Bone marrow (tissue), 2 donors: ENCODE results near the gene SND1.

Experiments
- DNase-seq, 2 donors: peaks; one replicate each; lab custom pipeline; 2025; lab: John Stamatoyannopoulos, UW

Gene SND1

GRCh38 chr7:127683776-127684681 is 32.0 kb downstream of the SND1 start:
- no peak for DNase-seq

GRCh38 chr7:127689194-127689772 is 37.3 kb downstream of the SND1 start:
- DNase-seq, result no peak

- no peak for DNase-seq
Observed at GRCh38 chr7:127690337-127690736, 38.3 kb downstream of the SND1 start.

GRCh38 chr7:127690806-127691205 is 38.8 kb downstream of the SND1 start:
- DNase-seq, result no peak

GRCh38 chr7:127692200-127692599 is 40.2 kb downstream of the SND1 start:
- DNase-seq, result no peak

- DNase-seq, result no peak
Observed at GRCh38 chr7:127699853-127700252, 47.9 kb downstream of the SND1 start.

GRCh38 chr7:127702052-127702652 is 50.2 kb downstream of the SND1 start:
- no peak for DNase-seq

GRCh38 chr7:127702938-127703337 is 50.9 kb downstream of the SND1 start:
- DNase-seq, result no peak

GRCh38 chr7:127704211-127704610 is 52.2 kb downstream of the SND1 start:
- no peak for DNase-seq

GRCh38 chr7:127705461-127705959 is 53.5 kb downstream of the SND1 start:
- no peak for DNase-seq

GRCh38 chr7:127706766-127707165 is 54.8 kb downstream of the SND1 start:
- no peak for DNase-seq

- no peak for DNase-seq
Observed at GRCh38 chr7:127708201-127708600, 56.2 kb downstream of the SND1 start.

- peak; percentile 15 to 80 for DNase-seq
Observed at GRCh38 chr7:127708788-127709187, 56.8 kb downstream of the SND1 start.

- DNase-seq, result no peak
Observed at GRCh38 chr7:127710635-127711034, 58.6 kb downstream of the SND1 start.

GRCh38 chr7:127711872-127712271 is 59.9 kb downstream of the SND1 start:
- DNase-seq, result no peak

GRCh38 chr7:127713006-127713405 is 61.0 kb downstream of the SND1 start:
- no peak for DNase-seq

GRCh38 chr7:127713758-127714157 is 61.8 kb downstream of the SND1 start:
- DNase-seq, result no peak

- DNase-seq, result no peak
Observed at GRCh38 chr7:127715272-127715671, 63.3 kb downstream of the SND1 start.

- no peak for DNase-seq
Observed at GRCh38 chr7:127715901-127716300, 63.9 kb downstream of the SND1 start.

- DNase-seq, result no peak
Observed at GRCh38 chr7:127717502-127718339, 65.7 kb downstream of the SND1 start.

- no peak for DNase-seq
Observed at GRCh38 chr7:127718340-127718679, 66.3 kb downstream of the SND1 start.

GRCh38 chr7:127726476-127726875 is 74.5 kb downstream of the SND1 start:
- DNase-seq, result no peak
